Mucosa of descending colon (tissue), 3 donors: Measurements from ENCODE around the gene ERF. TPM values are rescaled to one million over a fixed set of nuclear protein-coding genes. Genes with fewer than 3 reads are reported as not detected.

Experiments used
- ATAC-seq: fragments of 200-7000 bp; cut with Tn5 transposase; one replicate; pipeline ENCODE4 v1.9.1; 2020; ENCODE audit warnings: mild to moderate bottlenecking, moderate library complexity
- DNase-seq, 3 donors: peaks; one replicate each; pipeline ENCODE4 v3.0.0-alpha.2; 2020
- H3K36me3 ChIP-seq: fragments of 200-600 bp; one replicate; pipeline ENCODE4 v1.8.0; 2021; ENCODE audit warnings: low read depth, mild to moderate bottlenecking
- H3K4me1 ChIP-seq: fragments of 200-600 bp; one replicate; pipeline ENCODE4 v1.8.0; 2021; ENCODE audit warnings: low read depth, mild to moderate bottlenecking
- H3K4me3 ChIP-seq: fragments of 200-600 bp; one replicate; pipeline ENCODE4 v1.8.0; 2021; ENCODE audit warnings: mild to moderate bottlenecking
- H3K9me3 ChIP-seq: fragments of 200-600 bp; one replicate; pipeline ENCODE4 v1.8.0; 2021; ENCODE audit warnings: mild to moderate bottlenecking
- intact Hi-C, 2 donors: fragments of 100-400 bp; cut with DNase I in 1 of 2; cut with micrococcal nuclease in 1 of 2; formaldehyde crosslinking; loops; one replicate each; pipeline versions ENCODE4 v1.11.0 to v1.11.1; 2022; cut with DNase I, micrococcal nuclease
- total RNA-seq, 3 donors: library from RNA; stranded (reverse); fragmentation: NEBNext Ultra II Directional in 2 of 3; extraction: Animal tissue kit (Norgen Biotek cat#: 25700) in 2 of 3; gene quantifications; one replicate each; pipeline versions ENCODE4 v1.2.1 to v1.2.4, GENCODE V29; 2021 to 2023
- TF ChIP-seq, protein P1 (sequence below): fragments of 200-600 bp; IDR thresholded peaks from one replicate; pipeline ENCODE4 v1.8.0; 2022; ENCODE audit warnings: antibody characterized with exemption, mild to moderate bottlenecking
- donor health status: DM: no; HTN: no; CAD: no; lungs with moderate emphysema.
- donor health status: DM: no; HTN: no; CAD: no.
- donor health status: DM: no; HTN: yes; CAD: no.

ERF gene
- total RNA-seq, 3 donors from 2014 or later: 35.7 to 75.2 (median 42.0) TPM

DNA sequence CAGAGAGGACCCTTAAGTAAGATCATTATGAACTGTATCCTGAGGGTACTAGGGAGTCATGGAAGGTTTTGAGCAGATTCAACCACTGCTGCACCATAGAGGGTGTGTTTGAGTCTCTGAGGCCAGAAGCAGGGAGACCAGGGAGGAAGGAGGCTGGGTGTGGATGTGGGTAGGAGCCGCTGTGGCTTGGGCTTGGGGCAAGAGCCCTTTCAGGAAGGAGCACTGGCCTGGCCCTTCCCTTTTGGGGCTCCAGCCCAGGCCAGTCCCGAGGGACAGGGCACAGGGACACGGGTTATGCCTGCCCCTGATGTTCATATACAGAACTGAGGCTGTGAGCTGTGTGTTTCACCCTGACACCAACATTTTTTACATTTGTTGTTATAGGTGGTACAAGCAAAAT lies 21.4 kb upstream of the ERF start:
- ATAC-seq: no peak
- H3K9me3 ChIP-seq: no peaks in the 10 kb centered on the region
- DNase-seq: no peak
- no peaks in the 10 kb centered on the region for H3K36me3 ChIP-seq
- H3K4me3 ChIP-seq: no peak overlapping the region
- H3K4me1 ChIP-seq: peaks cover 29% of the 10 kb centered on the region
- TF ChIP-seq, protein P1, sequence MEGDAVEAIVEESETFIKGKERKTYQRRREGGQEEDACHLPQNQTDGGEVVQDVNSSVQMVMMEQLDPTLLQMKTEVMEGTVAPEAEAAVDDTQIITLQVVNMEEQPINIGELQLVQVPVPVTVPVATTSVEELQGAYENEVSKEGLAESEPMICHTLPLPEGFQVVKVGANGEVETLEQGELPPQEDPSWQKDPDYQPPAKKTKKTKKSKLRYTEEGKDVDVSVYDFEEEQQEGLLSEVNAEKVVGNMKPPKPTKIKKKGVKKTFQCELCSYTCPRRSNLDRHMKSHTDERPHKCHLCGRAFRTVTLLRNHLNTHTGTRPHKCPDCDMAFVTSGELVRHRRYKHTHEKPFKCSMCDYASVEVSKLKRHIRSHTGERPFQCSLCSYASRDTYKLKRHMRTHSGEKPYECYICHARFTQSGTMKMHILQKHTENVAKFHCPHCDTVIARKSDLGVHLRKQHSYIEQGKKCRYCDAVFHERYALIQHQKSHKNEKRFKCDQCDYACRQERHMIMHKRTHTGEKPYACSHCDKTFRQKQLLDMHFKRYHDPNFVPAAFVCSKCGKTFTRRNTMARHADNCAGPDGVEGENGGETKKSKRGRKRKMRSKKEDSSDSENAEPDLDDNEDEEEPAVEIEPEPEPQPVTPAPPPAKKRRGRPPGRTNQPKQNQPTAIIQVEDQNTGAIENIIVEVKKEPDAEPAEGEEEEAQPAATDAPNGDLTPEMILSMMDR: no peak
- intact Hi-C loops: no loop called here

DNA sequence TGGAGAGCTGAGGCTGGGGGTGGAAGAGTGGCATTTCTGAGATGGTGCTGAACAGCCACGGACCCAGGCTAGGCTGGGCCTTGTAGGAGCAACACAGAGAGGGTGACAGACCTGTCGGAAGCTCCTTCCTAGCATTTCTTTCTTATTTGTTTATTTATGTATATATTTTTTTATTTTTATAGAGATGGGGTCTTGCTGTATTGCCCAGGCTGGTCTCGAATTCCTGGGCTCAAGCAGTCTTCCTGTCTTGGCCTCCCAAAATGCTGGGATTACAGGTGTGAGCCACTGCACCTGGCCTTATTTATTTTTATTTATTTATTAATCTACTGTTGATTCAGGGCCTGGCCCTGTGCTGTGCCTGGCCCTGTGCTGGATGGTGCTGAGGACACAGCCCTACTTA lies 20.6 kb upstream of the ERF start:
- no peaks in the 10 kb centered on the region for H3K9me3 ChIP-seq
- ATAC-seq (no peak), DNase-seq (no peak)
- TF ChIP-seq, protein P1: no peak
- H3K4me1 ChIP-seq: peaks cover 32% of the 10 kb centered on the region
- no peaks in the 10 kb centered on the region for H3K36me3 ChIP-seq
- no peak overlapping the region for H3K4me3 ChIP-seq
- intact Hi-C loops: no loop called here

DNA sequence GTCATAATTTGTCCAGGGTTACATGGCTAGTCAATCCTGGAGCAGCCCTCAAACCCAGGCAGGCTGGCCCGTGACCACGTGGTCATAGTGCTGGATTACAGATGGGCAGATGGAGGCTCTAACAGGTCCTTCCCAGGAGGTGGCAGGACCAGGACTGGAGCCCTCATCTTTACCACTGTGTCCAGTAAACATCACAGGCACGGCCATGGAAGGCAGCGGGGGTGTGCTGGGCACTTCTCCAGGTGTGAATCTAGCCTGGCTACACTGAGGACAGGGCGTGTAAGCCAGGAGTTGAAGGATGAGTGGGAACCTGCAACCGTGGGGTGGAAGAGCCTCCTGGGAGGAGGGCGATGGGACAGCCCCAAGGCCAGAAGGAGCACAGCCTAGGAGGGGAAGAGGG lies 20.2 kb upstream of the ERF start:
- Histone ChIP-seq H3K9me3 (no peaks in the 10 kb centered on the region), H3K36me3 (no peaks in the 10 kb centered on the region), H3K4me1 (peaks cover 34% of the 10 kb centered on the region), H3K4me3 (no peak overlapping the region)
- intact Hi-C loops: no loop called here
- TF ChIP-seq, protein P1: no peak
- no peak for ATAC-seq
- DNase-seq: no peak

DNA sequence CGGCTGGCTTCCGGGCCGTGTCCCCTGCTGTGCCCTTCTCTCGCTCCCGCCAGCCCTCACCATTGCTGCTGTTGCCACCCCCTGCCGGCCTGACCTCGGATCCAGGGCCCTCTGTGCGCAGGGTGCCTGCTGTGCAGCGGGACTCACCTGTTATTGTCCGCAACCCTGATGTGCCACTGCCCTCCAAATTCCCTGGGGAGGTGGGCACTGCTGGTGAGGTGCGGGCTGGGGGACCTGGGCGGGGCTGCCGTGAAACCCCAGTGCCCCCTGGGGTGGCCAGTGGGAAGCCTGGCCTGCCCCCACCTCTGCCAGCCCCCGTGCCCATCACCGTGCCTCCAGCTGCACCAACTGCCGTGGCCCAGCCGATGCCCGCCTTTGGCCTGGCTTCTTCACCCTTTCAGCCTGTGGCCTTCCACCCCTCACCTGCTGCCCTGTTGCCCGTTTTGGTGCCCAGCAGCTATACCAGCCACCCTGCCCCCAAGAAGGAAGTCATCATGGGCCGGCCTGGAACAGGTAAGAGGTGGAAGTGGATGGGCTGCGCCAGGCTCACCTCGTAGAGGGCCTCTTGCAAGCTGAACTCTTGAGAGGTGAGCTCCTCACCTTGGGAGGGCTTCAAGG lies 19.2 kb upstream of the ERF start:
- ATAC-seq (no peak), DNase-seq (peak in 1 of 3 donors; percentile 28)
- Histone ChIP-seq H3K4me3 (no peak overlapping the region), H3K36me3 (no peaks in the 10 kb centered on the region), H3K9me3 (no peaks in the 10 kb centered on the region), H3K4me1 (peaks cover 30% of the 10 kb centered on the region)
- TF ChIP-seq, protein P1: no peak
- intact Hi-C loops: no loop called here

DNA sequence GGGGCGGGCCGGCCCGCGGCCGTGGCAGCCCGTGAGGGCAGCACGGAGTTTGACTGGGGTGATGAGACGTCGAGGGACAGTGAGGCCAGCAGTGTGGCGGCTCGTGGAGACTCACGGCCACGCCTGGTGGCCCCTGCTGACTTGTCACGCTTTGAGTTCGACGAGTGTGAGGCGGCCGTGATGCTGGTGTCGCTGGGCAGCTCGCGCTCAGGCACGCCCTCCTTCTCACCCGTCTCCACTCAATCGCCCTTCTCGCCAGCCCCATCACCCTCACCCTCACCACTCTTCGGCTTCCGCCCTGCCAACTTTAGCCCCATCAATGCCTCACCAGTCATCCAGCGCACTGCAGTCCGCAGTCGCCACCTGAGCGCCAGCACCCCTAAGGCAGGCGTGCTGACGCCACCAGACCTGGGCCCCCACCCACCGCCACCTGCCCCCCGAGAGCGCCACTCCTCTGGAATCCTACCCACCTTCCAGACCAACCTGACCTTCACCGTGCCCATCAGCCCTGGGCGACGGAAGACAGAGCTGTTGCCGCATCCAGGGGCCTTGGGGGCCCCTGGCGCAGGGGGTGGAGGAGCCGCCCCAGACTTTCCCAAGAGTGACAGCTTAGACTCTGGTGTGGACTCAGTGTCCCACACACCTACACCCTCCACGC lies 18.6 kb upstream of the ERF start:
- peak in 1 of 3 donors; percentile 32 for DNase-seq
- intact Hi-C loops: no loop called here

More for the DNA sequence above, 18.6 kb upstream of the ERF start:
- TF ChIP-seq, protein P1: no peak
- Histone ChIP-seq H3K36me3 (peaks cover 5% of the 10 kb centered on the region), H3K4me3 (no peak overlapping the region), H3K9me3 (no peaks in the 10 kb centered on the region), H3K4me1 (peaks cover 27% of the 10 kb centered on the region)
- no peak for ATAC-seq
